HG03139 (cell line): Measurements from ENCODE around the gene ALOX5AP.

ENCODE experiments used
- ATAC-seq: cut with Tn5 transposase; IDR thresholded peaks from one replicate; pipeline ENCODE4 v1.9.1; 2021; ENCODE audit not compliant: unreplicated experiment

Gene ALOX5AP

GRCh38 chr13:30735025-30735871, at the start of gene ALOX5AP:
Gene ALOX5AP (plus strand): TSS chr13:30735543. CDS start chr13:30735606, 63 bp downstream.
- peak; percentile 58 for ATAC-seq

- ATAC-seq, result no peak
Measured at GRCh38 chr13:30685987-30686386, 49.4 kb upstream of the ALOX5AP start.

GRCh38 chr13:30687601-30688000, 47.7 kb upstream of the ALOX5AP start:
- no peak for ATAC-seq

GRCh38 chr13:30689752-30690151, 45.6 kb upstream of the ALOX5AP start:
- ATAC-seq, result no peak

- ATAC-seq, result no peak
Measured at GRCh38 chr13:30690282-30691188, 44.8 kb upstream of the ALOX5AP start.

GRCh38 chr13:30692113-30692512, 43.2 kb upstream of the ALOX5AP start:
- no peak for ATAC-seq

GRCh38 chr13:30696278-30697176, 38.8 kb upstream of the ALOX5AP start:
- ATAC-seq, result no peak

GRCh38 chr13:30697177-30697953, 38.0 kb upstream of the ALOX5AP start:
- no peak for ATAC-seq

GRCh38 chr13:30697996-30698401, 37.3 kb upstream of the ALOX5AP start:
- ATAC-seq, result no peak

- no peak for ATAC-seq
Measured at GRCh38 chr13:30698488-30699005, 36.8 kb upstream of the ALOX5AP start.

GRCh38 chr13:30700364-30700763, 35.0 kb upstream of the ALOX5AP start:
- no peak for ATAC-seq

GRCh38 chr13:30702006-30702405, 33.3 kb upstream of the ALOX5AP start:
- no peak for ATAC-seq

GRCh38 chr13:30704596-30704995, 30.7 kb upstream of the ALOX5AP start:
- no peak for ATAC-seq

- no peak for ATAC-seq
Measured at GRCh38 chr13:30705680-30706079, 29.7 kb upstream of the ALOX5AP start.

- no peak for ATAC-seq
Measured at GRCh38 chr13:30708541-30708940, 26.8 kb upstream of the ALOX5AP start.

- no peak for ATAC-seq
Measured at GRCh38 chr13:30710442-30710841, 24.9 kb upstream of the ALOX5AP start.

GRCh38 chr13:30711375-30711774, 24.0 kb upstream of the ALOX5AP start:
- ATAC-seq, result no peak

GRCh38 chr13:30711837-30712236, 23.5 kb upstream of the ALOX5AP start:
- no peak for ATAC-seq
